GM23248 (cell line): ENCODE data around the gene SLC4A8.

Experiments used
- EZH2 ChIP-seq: fragments of 200-600 bp; sonication (generic); IDR thresholded peaks from 2 replicates; pipeline ENCODE4 v1.6.1; 2018; ENCODE audit warnings: antibody characterized with exemption, mild to moderate bottlenecking; ENCODE audit not compliant: insufficient read depth, poor library complexity, severe bottlenecking
- EZH2phosphoT487 ChIP-seq: fragments of 200-600 bp; sonication (generic); IDR thresholded peaks from 2 replicates; pipeline ENCODE4 v1.6.1; 2018; ENCODE audit warnings: antibody characterized with exemption, moderate library complexity, mild to moderate bottlenecking, low read depth; ENCODE audit not compliant: insufficient read depth

DNA sequence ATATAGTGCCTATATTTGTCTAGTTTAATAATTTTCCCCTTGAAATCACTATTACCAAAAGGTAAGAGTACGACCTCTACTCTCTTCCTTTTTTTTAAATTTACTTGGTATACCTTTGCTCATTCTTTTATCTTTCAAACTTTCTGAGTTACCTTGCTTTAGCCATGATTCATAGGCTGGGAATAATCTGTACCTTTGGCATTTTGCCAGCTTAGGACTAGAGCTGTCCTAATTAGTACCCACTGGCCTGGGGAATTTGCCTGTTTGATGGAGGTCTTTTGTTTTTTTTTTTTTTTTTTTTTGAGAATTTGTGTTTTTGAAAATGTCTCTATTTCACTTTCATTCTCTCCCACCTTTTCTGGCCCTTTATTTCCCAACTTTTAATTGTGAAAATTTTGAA, 8.7 kb upstream of the SLC4A8 start:
- TF ChIP-seq EZH2phosphoT487, result no peak
- TF ChIP-seq EZH2, result no peak
